NCI-H526 treated with DMSO at 0.1 percent for 48 hours (cell line): ENCODE measurements around the gene ZWILCH.
A peak's percentile ranks its signal among the peaks of the same experiment; 100 is the strongest.

Experiments
- DNase-seq: peaks from one replicate; lab custom pipeline; 2025; lab: John Stamatoyannopoulos, UW

The ZWILCH gene

DNA sequence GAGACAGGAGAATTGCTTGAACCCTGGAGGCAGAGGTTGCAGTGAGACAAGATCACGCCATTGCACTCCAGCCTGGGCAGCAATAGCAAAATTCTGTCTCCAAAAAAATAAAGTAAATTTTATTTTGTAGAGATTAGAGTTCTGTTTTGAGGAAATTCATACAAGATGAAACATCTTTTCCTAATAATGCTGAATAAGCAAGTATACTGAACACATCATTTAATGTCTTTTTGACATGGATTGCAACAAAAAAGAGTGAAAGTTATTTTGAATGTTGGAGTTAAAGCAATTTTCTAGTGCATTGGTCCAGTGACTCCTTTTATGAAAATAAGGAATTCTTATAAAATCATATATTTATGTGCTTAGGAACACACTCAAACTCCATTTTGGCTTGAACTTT is 40.1 kb downstream of the ZWILCH start:
- DNase-seq: no peak

DNA sequence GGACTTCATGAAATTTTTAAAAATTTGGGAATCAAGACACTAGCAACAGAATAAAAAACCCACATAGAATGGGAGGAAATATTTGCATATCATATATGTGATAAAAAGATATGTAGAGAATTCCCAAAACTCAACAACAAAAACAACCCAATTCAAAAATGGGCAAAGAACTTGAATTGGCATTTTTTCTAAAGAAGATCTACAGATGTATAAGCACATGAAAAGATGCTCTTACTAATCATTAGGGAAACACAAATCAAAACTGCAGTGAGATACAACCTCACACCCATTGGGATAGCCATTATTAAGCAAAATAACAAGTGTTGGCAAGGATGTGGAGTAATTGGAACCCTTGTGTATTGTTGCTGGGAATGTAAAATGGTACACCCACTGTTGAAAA is 50.6 kb downstream of the ZWILCH start:
- no peak for DNase-seq

DNA sequence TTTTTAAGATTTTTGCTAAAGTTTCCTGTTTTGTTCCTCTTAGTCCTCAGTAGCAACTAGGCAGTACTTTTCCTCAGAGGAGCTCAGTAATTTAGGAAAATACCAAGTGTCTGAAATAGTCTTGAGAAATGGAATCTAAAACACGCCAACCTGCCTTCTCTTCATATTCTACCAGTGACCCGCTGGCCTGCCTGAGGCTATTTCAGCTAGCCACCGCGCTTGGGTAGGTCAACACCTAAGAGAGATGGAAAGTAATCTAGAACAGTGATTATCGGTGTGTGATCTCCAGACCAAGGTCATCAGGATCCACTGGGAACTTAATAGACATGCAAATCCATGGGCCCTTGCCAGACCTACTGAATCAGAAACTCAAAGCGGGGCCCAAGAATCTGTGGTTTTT is 53.1 kb downstream of the ZWILCH start:
- no peak for DNase-seq

DNA sequence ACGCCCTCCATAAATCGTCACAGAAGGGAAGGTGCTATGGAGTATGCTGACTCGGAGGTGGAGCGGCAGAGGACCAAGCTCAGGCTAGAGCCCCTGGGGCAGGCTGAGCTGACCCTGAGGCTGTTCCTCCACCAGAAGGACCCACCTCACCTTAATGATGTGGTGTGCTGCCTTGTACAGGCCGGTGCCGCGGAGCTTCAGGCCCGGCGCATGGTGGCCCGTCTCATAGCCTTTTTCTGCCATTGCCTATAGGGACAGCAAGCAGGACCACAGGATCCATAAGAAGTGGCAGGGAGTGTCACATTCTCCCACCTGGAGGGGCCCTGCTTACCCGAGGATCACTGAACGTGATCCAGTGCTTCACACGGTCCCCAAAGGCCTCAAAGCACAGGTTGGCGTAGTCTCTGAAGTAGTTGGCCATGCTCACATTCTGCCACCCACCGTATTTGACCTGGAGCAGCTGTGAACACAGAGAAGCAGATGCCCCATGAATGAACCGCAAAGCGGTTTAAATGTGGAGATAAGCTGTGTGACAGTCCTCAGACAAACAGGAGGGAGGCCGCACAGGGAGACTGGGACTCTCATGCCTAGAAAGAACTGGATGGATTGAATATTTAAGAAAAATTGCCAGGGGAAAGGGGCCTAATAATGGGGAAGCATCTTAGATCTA is 55.9 kb downstream of the ZWILCH start:
- DNase-seq: no peak

DNA sequence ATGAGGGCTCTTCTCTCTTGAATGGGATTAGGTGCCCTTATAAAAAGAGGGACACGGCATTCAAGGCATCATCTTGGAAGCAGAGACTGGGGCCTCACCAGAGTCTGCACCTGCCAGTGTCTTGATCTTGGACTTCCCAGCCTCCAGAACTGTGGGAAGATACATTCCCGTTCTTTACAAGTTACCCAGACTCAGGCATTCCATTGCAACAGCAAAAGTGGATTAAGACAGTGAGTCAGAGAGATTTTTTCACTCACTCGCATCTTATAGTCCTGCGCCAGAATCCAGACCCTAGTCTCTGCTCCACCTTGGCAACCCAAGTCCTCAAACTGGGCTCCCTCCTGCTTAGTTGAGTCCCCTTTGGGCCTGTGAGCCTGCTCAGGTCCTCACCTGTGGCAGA is 58.0 kb downstream of the ZWILCH start:
- DNase-seq: no peak

DNA sequence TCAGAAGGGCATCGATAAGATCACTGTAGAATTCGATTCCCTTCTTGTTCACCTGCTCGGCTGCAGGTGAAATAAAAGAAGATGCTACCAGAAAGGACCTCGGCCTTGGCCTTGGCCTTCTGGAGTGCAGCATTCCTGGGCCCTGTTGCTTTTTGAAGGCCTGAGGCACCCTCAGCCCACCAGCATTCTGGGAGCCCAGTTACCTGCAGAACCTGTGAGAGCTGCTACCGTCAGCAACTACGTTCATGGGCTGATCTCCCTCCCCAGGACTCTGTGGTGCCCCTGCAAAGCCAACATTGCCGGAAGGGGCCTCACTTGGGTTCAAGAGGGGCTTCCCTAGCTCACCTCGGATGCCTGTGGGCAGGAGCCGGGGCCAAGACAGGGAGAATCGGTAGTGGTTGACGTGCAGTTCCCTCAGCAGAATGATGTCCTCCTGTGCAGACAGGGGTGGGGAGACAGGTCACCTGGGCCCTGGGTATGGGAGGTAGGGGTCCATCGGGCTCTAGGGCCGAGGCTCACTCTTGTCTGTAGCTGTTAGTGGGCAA is 58.5 kb downstream of the ZWILCH start:
- no peak for DNase-seq

DNA sequence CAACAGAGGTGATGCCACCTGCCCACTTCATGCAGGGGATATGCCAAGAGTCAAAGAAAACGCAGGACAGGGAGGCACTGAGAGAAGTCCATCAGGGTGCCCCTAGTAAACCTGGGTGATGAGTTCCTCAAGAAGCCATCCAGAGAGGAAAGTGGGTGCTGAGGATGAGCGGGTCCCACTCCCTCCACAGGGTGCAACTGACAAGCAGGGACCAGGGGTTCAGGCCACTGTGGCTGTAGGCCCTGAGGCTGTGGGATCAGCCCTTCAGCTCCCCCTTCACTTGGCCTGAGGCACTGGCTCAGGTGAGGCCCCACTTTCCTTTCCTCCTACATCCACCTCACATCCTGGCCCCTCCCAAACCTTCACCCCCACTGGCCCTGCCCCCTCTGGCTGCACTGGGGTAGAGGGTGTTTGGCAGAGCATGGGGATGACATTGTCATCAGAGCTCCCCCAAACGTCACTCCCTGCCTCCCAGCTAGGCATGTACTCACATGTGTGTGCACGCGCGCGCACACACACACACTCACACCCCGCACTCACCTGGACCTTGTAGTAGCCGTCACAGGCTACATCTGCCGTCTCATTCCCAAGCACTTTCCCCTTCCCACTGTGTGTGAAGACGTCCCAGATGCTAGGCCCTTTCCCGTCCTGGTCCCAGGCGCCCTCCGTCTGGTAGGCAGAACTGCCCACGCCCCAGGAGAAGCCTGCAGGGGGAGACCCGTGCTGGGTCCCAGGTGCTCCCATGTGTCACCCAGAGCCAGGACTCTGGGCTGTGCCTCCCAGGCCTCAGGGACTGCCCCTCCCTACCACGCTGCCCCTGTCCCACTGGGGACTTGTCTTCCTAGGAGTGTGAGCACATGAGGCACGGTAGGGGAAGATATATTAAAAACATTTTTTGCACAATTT is 59.3 kb downstream of the ZWILCH start:
- no peak for DNase-seq

DNA sequence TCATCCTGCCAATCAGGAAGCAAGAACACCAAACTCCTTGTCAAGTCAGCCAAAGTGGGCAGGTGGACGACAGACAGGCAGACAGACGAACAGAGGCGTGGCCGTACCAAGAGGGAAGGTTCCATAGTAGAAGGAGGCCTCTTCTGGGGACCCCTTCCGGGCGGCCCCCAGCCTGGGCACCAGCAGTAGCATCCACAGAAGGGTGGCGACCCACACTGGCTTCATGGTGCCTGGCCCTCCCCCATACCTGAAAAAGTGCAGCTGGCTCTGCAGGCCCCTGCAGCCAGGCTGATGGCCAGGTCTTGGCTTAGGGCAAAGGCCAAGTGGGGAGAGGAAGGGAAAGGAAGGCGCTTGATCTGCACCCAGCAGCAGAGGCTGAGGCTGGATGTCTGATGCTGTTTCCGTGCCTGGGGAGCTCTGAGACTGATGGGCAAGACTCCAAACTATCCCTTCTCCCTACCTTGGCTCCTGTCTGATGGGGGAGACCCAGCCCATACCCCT is 60.1 kb downstream of the ZWILCH start:
- DNase-seq: no peak

DNA sequence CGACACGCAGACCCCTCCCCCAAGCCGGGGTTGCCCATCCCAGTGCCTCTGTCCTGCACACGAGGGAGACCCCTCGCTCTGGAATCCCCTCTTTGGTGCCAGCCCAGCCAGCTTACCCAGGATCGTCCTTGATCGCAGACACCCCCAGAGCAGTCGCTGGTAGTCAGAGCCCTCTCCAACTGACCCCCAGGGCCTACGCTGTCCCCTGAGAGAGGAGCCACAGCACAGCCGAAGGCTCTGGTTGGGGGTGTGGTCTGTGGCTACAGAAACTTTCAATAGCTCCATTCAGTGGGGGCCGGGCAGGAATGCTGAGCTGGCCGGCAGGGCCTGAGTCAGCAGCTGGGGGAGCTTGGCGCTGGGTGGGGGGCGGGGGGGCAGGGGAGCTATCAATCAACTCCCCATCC is 60.6 kb downstream of the ZWILCH start, which contains the start of gene LCTL:
Gene LCTL (minus strand): TSS at position 258 of the 404 bp plus-strand sequence. CDS start 633 bp downstream, outside the sequence.
- DNase-seq: no peak

DNA sequence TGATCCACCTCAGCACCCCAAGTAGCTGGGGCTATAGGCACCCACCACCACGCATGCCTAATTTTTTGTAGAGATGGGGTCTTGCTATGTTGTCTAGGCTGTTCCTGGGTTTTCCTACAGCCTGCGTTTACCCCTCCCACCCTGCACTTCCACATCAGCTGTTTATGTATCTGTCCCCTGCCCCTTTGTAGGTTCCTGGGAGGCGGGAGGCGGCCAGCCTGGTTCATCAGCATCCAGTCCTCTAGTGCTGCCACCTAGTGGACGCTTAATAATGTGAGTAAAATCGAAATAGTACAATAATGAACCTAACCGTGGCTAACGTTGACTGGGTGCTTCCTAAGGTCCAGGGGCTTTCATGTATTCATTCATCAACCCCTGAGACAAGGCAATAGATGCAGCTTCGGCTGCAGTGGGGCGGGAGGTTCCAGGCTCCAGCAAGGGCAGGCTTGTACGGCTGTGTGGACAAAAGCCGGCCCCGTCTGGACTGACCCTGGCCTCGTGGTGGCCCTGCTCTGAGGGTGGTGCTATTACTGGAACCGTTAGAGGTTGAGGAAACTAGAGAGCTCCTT is 61.9 kb downstream of the ZWILCH start:
- DNase-seq: peak; percentile 29

DNA sequence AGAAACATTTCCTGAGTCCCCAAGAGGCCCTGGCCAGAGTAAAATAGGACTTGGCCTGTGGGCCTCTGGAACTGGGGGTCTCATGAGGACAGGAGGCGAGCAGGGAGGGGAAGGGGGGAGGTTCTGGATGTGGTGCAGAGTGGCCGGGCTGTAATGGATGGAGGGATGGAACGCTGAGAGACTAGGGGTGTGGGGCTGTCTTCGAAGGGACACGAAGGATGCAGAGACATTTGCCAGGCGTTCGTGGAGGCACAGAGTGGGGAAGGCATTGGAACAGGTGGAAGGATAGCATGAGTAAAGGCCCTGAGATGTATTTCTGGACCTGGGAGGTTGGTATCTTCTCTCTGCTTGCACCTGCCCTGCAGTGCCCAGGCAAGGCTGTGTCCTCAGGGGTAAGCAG is 62.8 kb downstream of the ZWILCH start:
- no peak for DNase-seq

DNA sequence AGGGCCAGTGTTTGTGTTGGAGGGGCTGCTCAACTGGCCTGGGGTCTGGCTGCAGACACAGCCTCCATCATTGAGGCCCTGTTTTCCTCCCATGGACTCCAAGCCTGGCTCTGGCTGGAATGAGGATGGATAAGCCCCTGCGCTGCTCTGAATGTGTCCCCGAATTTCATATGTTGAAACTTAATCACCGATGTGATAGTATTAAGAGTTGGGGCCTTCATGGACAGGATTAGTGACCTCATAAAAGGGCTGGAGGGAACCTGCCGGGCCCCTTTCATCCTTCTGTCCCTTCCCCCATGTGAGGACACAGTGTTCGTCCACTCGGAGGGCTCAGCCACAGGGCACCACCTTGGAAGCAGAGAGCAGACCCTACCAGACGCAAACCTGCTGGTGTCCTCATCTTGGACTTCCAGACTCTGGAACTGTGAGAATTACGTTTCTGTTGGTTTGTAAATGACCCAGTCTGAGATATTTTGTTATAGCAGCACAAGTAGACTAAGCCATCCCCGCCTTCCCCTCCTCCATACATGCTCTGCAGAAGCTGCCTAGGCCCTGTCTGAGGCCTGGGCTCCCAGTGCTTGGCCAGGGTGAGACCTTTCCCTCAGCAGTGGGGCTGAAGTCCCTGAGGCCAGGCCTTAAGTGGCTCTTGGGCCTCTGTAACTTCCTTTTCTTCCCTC is 64.5 kb downstream of the ZWILCH start:
- DNase-seq: no peak

DNA sequence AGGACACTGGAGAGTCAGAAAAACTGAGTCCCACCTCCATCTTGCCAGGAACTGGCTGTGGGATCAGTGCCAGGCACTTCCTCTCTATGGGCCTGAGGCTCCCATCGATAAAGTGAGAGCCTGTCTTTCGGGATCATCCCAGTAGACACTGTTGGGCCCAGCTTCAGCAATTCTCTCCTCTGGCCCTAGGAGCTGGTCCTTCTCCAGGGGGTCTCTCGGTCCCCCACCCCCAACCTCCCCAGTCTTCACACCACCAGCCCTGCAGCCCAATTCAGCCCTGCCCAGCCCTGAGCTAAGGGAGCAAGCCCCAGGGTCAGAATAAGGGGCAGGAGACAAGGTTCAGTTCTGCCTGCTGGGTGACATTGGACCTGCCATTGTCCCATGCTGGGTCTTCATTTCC is 65.2 kb downstream of the ZWILCH start:
- DNase-seq: no peak

DNA sequence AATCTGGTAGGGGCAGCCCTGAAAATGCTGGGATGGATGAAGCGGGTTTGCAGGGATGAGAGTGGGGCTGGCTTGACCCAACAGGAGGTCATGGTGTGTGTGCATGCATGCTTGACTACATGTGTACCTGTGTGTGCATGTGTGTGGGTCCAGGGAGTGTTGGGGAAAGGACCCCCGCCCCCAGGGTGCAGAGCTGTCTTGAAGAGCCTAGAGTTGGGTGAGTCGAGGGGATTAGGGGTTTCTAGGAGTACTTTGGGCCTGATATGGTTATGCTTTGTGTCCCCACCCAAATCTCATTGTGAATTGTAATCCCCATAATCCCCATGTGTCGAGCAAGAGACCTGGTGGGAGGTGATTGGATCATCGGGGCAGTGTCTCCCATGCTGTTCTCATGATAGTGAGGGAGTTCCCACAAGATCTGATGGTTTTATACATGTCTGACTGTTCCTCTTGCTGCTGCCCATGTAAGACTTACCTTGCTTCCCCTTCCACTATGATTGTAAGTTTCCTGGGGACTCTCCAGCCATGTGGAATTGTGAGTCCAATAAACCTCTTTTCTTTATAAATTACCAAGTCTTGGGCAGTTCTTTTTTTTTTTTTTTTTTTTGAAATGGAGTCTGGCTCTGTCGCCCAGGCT is 65.8 kb downstream of the ZWILCH start:
- no peak for DNase-seq

DNA sequence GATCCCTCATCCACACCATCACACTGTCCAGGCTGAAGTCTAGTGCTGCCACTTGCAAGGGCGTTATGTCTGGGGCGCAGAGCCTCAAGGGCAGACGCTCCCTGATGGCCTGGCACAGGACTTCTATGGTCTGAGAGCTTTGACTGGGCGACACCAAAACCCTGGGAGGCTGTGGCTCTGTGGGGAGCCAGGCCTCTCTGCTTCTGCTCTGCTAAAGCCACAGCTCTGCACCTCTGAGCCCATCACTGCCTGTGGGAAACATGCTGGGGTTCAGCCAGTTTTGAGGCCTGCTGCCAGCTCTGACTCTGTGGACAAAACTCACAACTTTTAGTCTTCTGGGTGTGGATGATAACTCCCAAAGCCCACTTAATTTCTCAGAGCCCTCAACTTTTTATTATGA is 67.0 kb downstream of the ZWILCH start:
- DNase-seq: no peak

DNA sequence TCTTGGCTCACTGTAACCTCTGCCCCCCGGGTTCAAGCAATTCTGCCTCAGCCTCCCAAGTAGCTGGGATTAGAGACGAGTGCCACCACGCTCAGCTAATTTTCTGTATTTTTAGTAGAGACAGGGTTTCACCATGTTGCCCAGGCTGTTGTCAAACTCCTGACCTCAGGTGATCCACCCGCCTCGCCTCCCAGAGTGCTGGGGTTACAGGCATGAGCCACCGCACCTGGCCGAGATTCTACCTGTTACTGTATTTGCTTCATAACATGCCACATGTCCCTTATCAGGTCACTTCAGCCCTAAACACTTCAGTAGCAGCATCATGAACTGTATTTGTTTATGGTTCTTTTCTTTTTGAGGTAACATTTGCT is 68.2 kb downstream of the ZWILCH start:
- DNase-seq: no peak

DNA sequence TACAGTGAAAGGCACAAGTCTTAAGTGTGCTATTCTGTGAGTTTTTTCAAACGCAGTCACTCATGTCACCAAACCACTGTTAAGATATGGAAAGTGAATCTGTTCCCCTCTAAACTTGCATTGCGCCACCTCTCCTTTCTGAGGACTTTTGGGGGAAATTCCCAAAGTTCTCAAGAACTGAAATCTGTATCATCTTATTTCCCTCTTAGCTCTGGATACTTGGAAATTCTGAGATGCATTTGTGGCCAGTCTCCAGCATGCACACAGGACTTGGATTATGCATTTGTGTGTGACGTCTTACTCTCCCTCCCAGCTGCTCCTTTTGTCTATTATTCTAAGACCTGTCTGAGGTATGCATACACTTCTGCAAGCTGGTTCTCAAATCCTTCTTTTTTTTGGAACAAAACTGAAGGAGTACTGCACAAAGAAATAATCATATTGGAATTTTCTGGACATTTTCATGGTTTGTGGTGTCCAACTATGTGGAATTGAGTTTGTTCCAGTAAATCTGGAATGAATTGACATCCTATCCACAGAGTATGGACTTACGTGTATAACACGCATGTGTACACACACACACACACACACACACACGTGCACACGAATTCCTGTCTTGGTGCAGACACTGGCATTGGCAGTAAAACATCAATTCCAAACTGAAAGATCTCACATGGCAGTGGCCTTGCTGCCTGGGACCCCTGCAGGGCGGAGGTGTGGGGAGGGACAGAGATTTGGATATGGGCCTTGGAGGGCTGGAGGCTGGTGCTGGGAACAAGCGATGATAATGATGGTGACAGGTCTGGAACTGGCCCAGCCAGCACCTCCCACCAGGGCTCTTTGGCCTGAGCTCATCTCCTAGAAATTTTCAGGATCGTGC is 68.8 kb downstream of the ZWILCH start:
- DNase-seq: no peak

DNA sequence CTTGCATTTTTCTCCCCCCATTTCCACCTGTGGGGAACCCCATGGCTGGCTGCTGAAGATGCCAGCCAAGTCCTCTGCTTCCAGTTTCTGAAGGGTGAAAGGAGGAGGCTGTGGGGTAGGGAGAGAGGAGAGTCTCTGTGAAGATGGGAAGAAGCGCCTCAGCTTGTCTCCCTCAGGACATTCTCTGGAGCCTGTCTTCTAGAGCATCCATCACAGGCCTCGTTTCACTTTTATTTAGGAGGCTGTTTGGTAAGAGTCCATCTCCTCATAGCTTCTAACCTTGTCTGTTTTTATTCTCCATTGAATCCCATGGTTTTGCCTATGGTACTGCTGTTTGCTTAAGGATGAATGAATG is 69.4 kb downstream of the ZWILCH start:
- no peak for DNase-seq

DNA sequence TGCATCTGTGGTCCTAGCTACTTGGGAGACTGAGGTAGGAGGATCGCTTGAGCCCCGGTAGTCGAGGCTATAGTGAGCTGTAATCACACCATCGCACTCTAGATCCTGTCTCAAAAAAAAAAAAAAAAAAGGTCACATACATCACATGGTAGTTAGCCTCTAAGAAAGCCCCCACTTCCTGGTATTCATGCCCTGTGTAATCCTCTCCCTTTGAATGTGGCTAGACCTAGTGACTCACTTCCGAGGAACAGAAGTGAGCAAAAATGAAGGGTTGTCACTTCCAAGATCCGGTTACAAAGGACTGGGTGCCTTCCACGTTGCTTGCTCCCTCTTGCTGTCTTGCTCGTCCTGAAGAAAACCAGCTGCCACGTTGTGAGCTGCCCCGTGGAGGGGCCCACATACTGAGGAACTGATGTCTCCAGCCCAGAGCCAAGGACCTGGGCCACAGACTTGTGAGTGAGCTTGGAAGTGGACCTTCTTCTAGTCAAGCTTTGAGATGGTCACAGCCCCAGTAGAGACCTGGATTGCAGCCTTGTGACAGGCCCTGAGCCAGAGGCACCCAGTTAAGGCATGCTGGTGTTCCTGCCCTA is 73.3 kb downstream of the ZWILCH start:
- DNase-seq: no peak

DNA sequence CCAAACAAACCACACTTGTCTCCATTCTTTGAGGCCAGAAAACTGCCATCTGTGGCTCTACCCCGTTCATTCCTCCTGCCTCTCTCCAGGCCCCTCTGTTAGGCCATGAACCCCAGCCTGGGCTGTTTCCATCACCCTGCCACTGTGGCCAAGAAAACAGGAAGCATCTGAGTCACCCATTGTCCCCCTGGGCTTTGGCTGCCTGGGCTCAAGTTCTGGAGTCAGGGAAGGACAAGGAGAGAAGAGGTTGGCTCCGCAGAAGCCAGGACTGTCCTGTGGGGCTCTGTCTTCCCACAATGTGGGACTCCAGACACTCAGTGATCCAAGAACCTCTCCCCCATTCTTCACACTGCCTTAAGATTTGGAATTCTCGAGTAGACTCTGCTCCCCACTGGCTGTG is 75.5 kb downstream of the ZWILCH start:
- DNase-seq: no peak
